HepG2 (cell line): ENCODE results near the gene NOS1AP. TPM values are rescaled to one million over a fixed set of nuclear protein-coding genes. Genes with fewer than 3 reads are reported as not detected.

Experiments
- AKAP8 ChIP-seq: sonication (generic); formaldehyde crosslinking; IDR thresholded peaks from 2 replicates; pipeline ENCODE4 v1.5.1; 2020; ENCODE audit warnings: mild to moderate bottlenecking, missing genetic modification reagents
- DR1 ChIP-seq: sonication (generic); formaldehyde crosslinking; IDR thresholded peaks from 2 replicates; pipeline ENCODE4 v1.8.0; 2021; ENCODE audit warnings: mild to moderate bottlenecking, missing genetic modification reagents, inconsistent platforms
- FOXM1 ChIP-seq: sonication (generic); formaldehyde crosslinking; IDR thresholded peaks from 2 replicates; pipeline ENCODE4 v1.5.0; 2020; ENCODE audit warnings: missing genetic modification reagents
- HNRNPLL ChIP-seq: fragments of 200-400 bp; formaldehyde crosslinking; IDR thresholded peaks from 2 replicates; pipeline ENCODE4 v1.6.1; 2017; ENCODE audit warnings: mild to moderate bottlenecking, low read depth, low read length; ENCODE audit not compliant: poor library complexity, severe bottlenecking
- SNAPC5 ChIP-seq: sonication (generic); formaldehyde crosslinking; IDR thresholded peaks from 2 replicates; pipeline ENCODE4 v1.8.1; 2023; ENCODE audit warnings: mild to moderate bottlenecking, missing genetic modification reagents, borderline replicate concordance
- ZBTB38 ChIP-seq: sonication (generic); formaldehyde crosslinking; IDR thresholded peaks from 2 replicates; pipeline ENCODE4 v1.5.1; 2020; ENCODE audit warnings: mild to moderate bottlenecking, missing genetic modification reagents
- ZBTB8A ChIP-seq: sonication (generic); formaldehyde crosslinking; IDR thresholded peaks from 2 replicates; pipeline ENCODE4 v1.4.0; 2020; ENCODE audit warnings: mild to moderate bottlenecking, low read depth, missing genetic modification reagents, borderline replicate concordance
- ZFY ChIP-seq: sonication (generic); formaldehyde crosslinking; IDR thresholded peaks from 2 replicates; pipeline ENCODE4 v1.4.0; 2020; ENCODE audit warnings: missing genetic modification reagents
- ZMYM3 ChIP-seq: sonication (generic); formaldehyde crosslinking; IDR thresholded peaks from 2 replicates; pipeline ENCODE4 v1.5.1; 2020; ENCODE audit warnings: mild to moderate bottlenecking, missing genetic modification reagents
- ZNF224 ChIP-seq: sonication (generic); formaldehyde crosslinking; IDR thresholded peaks from 2 replicates; pipeline ENCODE4 v1.5.0; 2020; ENCODE audit warnings: mild to moderate bottlenecking, missing genetic modification reagents
- ZNF318 ChIP-seq: sonication (generic); formaldehyde crosslinking; IDR thresholded peaks from 2 replicates; pipeline ENCODE4 v1.4.0; 2020; ENCODE audit warnings: mild to moderate bottlenecking, missing genetic modification reagents
- ZNF335 ChIP-seq: sonication (generic); formaldehyde crosslinking; IDR thresholded peaks from 2 replicates; pipeline ENCODE4 v1.4.0; 2020; ENCODE audit warnings: missing genetic modification reagents
- ZNF687 ChIP-seq: sonication (generic); formaldehyde crosslinking; IDR thresholded peaks from 2 replicates; pipeline ENCODE4 v1.5.1; 2020; ENCODE audit warnings: mild to moderate bottlenecking, missing genetic modification reagents, moderate library complexity
- ZNF776 ChIP-seq: sonication (generic); formaldehyde crosslinking; IDR thresholded peaks from 2 replicates; pipeline ENCODE4 v1.4.0; 2020; ENCODE audit warnings: mild to moderate bottlenecking, missing genetic modification reagents
- polyA plus RNA-seq, 8 experiments: library from polyadenylated mRNA; depleted of rRNA in 3 of 8; stranded (reverse) in 7 of 8; unstranded in 1 of 8; fragments of >200 nt; fragmentation: Illumina TruSeq in 4 of 8; extraction: Trizol in 4 of 8; gene quantifications; 2 replicates each; pipeline versions ENCODE4 v1.2.1 to v1.2.3, GENCODE V29; 2011 to 2016; ENCODE audit warnings: low read depth in 4 of 8, missing spikeins in 1 of 8, mixed read lengths in 1 of 8; ENCODE audit not compliant: insufficient read depth in 1 of 8
- total RNA-seq, 5 experiments: library from RNA; depleted of rRNA; stranded (reverse); fragments of >200 nt; fragmentation: Illumina TruSeq; extraction: Trizol; gene quantifications; 2 replicates each; pipeline ENCODE4 v1.2.3, GENCODE V29; 2016; ENCODE audit warnings: low read depth in 1 of 5

Gene NOS1AP
- total and polyA plus RNA-seq, 2 of the 13 experiments (the other 11 are each of a cell fraction or from before 2014, with no cell fraction given) = 2.0 to 3.3 TPM

- TF ChIP-seq ZNF687 (CRISPR knock-in tag) = no peak
- TF ChIP-seq ZBTB38 (CRISPR knock-in tag) = no peak
- no peak for TF ChIP-seq DR1 (CRISPR knock-in tag)
- TF ChIP-seq HNRNPLL = no peak
- TF ChIP-seq SNAPC5 (CRISPR knock-in tag) = no peak
- TF ChIP-seq ZFY (CRISPR knock-in tag) = 0 out of 2 replicates have a peak, but pooled peaks have one; percentile 14
- TF ChIP-seq ZBTB8A = no peak
- TF ChIP-seq ZNF776 (CRISPR knock-in tag) = no peak
- 0 out of 2 replicates have a peak, but pooled peaks have one; percentile 76 for TF ChIP-seq ZNF224 (CRISPR knock-in tag)
- TF ChIP-seq ZNF335 (CRISPR knock-in tag) = no peak
- no peak for TF ChIP-seq ZNF318 (CRISPR knock-in tag)
- 0 out of 2 replicates have a peak, but pooled peaks have one; percentile 24 for TF ChIP-seq ZMYM3 (CRISPR knock-in tag)
- TF ChIP-seq FOXM1 = no peak
- no peak for TF ChIP-seq AKAP8 (CRISPR knock-in tag)
Observed at GRCh38 chr1:162197041-162197531, 127.6 kb downstream of the NOS1AP start (continued).
